Natural killer cell (primary cell): Measurements from ENCODE around the gene USH2A. TPM values are rescaled to one million over a fixed set of nuclear protein-coding genes. Genes with fewer than 3 reads are reported as not detected.

Experiments used
- ATAC-seq, 3 donors: fragments of 150-1000 bp in 2 of 3; fragments of 200-7000 bp in 1 of 3; cut with Tn5 transposase; 1 replicate in 1 of 3; 2 replicates in 2 of 3; pipeline ENCODE4 v1.10.0; 2021; ENCODE audit warnings: mild to moderate bottlenecking in 2 of 3, moderate library complexity in 2 of 3
- DNase-seq, 2 donors: peaks; one replicate each; pipeline versions ENCODE4 v3.0.0 to v3.0.0-alpha.2; 2013 to 2021; ENCODE audit warnings: mixed read lengths in 1 of 2
- H3K27ac ChIP-seq: one replicate; pipeline ENCODE4 v1.5.1; 2013; ENCODE audit warnings: mild to moderate bottlenecking, low read length
- H3K27me3 ChIP-seq: one replicate; pipeline ENCODE4 v1.6.1; 2013; ENCODE audit warnings: low read length; ENCODE audit not compliant: control insufficient read depth, insufficient read depth
- H3K36me3 ChIP-seq: one replicate; pipeline ENCODE4 v1.6.1; 2013; ENCODE audit warnings: low read length; ENCODE audit not compliant: control insufficient read depth, insufficient read depth
- H3K4me1 ChIP-seq: one replicate; pipeline ENCODE4 v1.6.1; 2013; ENCODE audit warnings: low read length; ENCODE audit not compliant: control insufficient read depth, insufficient read depth
- H3K4me3 ChIP-seq: one replicate; pipeline ENCODE4 v1.5.1; 2013; ENCODE audit warnings: low read length
- H3K9me3 ChIP-seq: one replicate; pipeline ENCODE4 v1.6.1; 2013; ENCODE audit warnings: low read length; ENCODE audit not compliant: control insufficient read depth, insufficient read depth
- H3K27ac Mint-ChIP-seq, 2 donors: one replicate each; pipeline ENCODE4 v1.8.0; 2022; ENCODE audit warnings: mild to moderate bottlenecking in 2 of 2, mixed read lengths in 2 of 2, moderate library complexity in 1 of 2
- H3K27me3 Mint-ChIP-seq, 2 donors: one replicate each; pipeline ENCODE4 v1.8.0; 2022; ENCODE audit warnings: low read depth in 2 of 2, mixed read lengths in 2 of 2
- H3K36me3 Mint-ChIP-seq: one replicate; pipeline ENCODE4 v1.8.0; 2022; ENCODE audit warnings: mixed read lengths
- H3K4me1 Mint-ChIP-seq, 2 donors: one replicate each; pipeline ENCODE4 v1.8.0; 2022; ENCODE audit warnings: mixed read lengths in 2 of 2
- H3K4me3 Mint-ChIP-seq: one replicate; pipeline ENCODE4 v1.8.0; 2022; ENCODE audit warnings: mild to moderate bottlenecking, moderate library complexity, mixed read lengths
- H3K9me3 Mint-ChIP-seq, 2 donors: one replicate each; pipeline ENCODE4 v1.8.0; 2022; ENCODE audit warnings: mixed read lengths in 2 of 2
- WGBS: methylation state at CpG from one replicate; pipeline ENCODE4 v1.1.7; 2013; ENCODE audit warnings: missing lambda C conversion rate; ENCODE audit not compliant: insufficient coverage; 5-methylcytosine and 5-hydroxymethylcytosine counted together
- intact Hi-C: fragments of 100-400 bp; cut with micrococcal nuclease; formaldehyde crosslinking; loops from one replicate; pipeline ENCODE4 v1.14.2; 2022
- total RNA-seq, 4 donors: library from RNA; stranded (reverse); fragments of 120-200 nt in 1 of 4; gene quantifications; one replicate each; pipeline versions ENCODE4 v1.2.3 to v1.2.4, GENCODE V29; 2013 to 2022
- TF ChIP-seq, protein P1 (sequence below): fragments of 200-600 bp; IDR thresholded peaks from one replicate; pipeline ENCODE4 v1.8.0; 2022; ENCODE audit warnings: antibody characterized with exemption

The USH2A gene
- total RNA-seq, 3 donors from 2014 or later (not counting 1 experiment from before 2014, with no cell fraction given) = not detected

GRCh38 chr1:216224233-216224632 is 199.0 kb downstream of the USH2A start:
- Mint-ChIP-seq H3K4me1 (peaks cover 0 to 6% of the 10 kb centered on the region in 2 donors), H3K9me3 (peaks cover 12 to 19% of the 10 kb centered on the region in 2 donors), H3K27me3 (no peaks in the 10 kb centered on the region), H3K36me3 (no peaks in the 10 kb centered on the region), H3K27ac (no peak overlapping the region), H3K4me3 (no peak overlapping the region)
- ATAC-seq (no peak), DNase-seq (no peak)
- Histone ChIP-seq H3K4me3 (no peak overlapping the region), H3K27me3 (no peaks in the 10 kb centered on the region), H3K4me1 (no peaks in the 10 kb centered on the region), H3K9me3 (no peaks in the 10 kb centered on the region), H3K36me3 (no peaks in the 10 kb centered on the region), H3K27ac (no peak overlapping the region)
- intact Hi-C loops = no loop called here
- TF ChIP-seq, protein P1, sequence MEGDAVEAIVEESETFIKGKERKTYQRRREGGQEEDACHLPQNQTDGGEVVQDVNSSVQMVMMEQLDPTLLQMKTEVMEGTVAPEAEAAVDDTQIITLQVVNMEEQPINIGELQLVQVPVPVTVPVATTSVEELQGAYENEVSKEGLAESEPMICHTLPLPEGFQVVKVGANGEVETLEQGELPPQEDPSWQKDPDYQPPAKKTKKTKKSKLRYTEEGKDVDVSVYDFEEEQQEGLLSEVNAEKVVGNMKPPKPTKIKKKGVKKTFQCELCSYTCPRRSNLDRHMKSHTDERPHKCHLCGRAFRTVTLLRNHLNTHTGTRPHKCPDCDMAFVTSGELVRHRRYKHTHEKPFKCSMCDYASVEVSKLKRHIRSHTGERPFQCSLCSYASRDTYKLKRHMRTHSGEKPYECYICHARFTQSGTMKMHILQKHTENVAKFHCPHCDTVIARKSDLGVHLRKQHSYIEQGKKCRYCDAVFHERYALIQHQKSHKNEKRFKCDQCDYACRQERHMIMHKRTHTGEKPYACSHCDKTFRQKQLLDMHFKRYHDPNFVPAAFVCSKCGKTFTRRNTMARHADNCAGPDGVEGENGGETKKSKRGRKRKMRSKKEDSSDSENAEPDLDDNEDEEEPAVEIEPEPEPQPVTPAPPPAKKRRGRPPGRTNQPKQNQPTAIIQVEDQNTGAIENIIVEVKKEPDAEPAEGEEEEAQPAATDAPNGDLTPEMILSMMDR = no peak
- 100% methylated on average over 1 of the region's 1 CpG for WGBS

- WGBS = 75% methylated on average over 4 of the region's 4 CpGs
- H3K27me3 Mint-ChIP-seq = no peaks in the 10 kb centered on the region
- Histone ChIP-seq H3K27ac (no peak overlapping the region), H3K4me3 (no peak overlapping the region), H3K36me3 (no peaks in the 10 kb centered on the region), H3K4me1 (no peaks in the 10 kb centered on the region), H3K27me3 (no peaks in the 10 kb centered on the region), H3K9me3 (no peaks in the 10 kb centered on the region)
- H3K36me3 Mint-ChIP-seq = no peaks in the 10 kb centered on the region
- no peak overlapping the region for H3K27ac Mint-ChIP-seq
- intact Hi-C loops = no loop called here
- TF ChIP-seq, protein P1 = no peak
- DNase-seq (no peak), ATAC-seq (no peak)
- H3K4me1 Mint-ChIP-seq = peaks cover 0 to 6% of the 10 kb centered on the region in 2 donors
- H3K4me3 Mint-ChIP-seq = no peak overlapping the region
- H3K9me3 Mint-ChIP-seq = peaks cover 12 to 19% of the 10 kb centered on the region in 2 donors
These were observed 199.8 kb downstream of the USH2A start for GRCh38 chr1:216223486-216223885.

GRCh38 chr1:216222288-216222687 is 201.0 kb downstream of the USH2A start:
- Histone ChIP-seq H3K4me3 (no peak overlapping the region), H3K9me3 (no peaks in the 10 kb centered on the region), H3K27me3 (no peaks in the 10 kb centered on the region), H3K36me3 (no peaks in the 10 kb centered on the region), H3K4me1 (no peaks in the 10 kb centered on the region), H3K27ac (no peak overlapping the region)
- intact Hi-C loops = no loop called here
- Mint-ChIP-seq H3K27me3 (no peaks in the 10 kb centered on the region), H3K4me1 (peaks cover 0 to 6% of the 10 kb centered on the region in 2 donors), H3K36me3 (no peaks in the 10 kb centered on the region), H3K9me3 (peaks cover 6 to 10% of the 10 kb centered on the region in 2 donors), H3K27ac (no peak overlapping the region), H3K4me3 (no peak overlapping the region)
- DNase-seq (no peak), ATAC-seq (no peak)
- TF ChIP-seq, protein P1 = no peak
- WGBS = 98% methylated on average over 1 of the region's 2 CpGs

GRCh38 chr1:216221260-216221700 is 202.0 kb downstream of the USH2A start:
- no peak for ATAC-seq
- Mint-ChIP-seq H3K4me3 (peak overlapping the region; percentile 55), H3K9me3 (peaks cover 2 to 5% of the 10 kb centered on the region in 2 donors), H3K36me3 (no peaks in the 10 kb centered on the region), H3K4me1 (peaks cover 0 to 6% of the 10 kb centered on the region in 2 donors), H3K27ac (no peak overlapping the region), H3K27me3 (no peaks in the 10 kb centered on the region)
- Histone ChIP-seq H3K27ac (no peak overlapping the region), H3K27me3 (no peaks in the 10 kb centered on the region), H3K9me3 (no peaks in the 10 kb centered on the region), H3K36me3 (no peaks in the 10 kb centered on the region), H3K4me3 (no peak overlapping the region), H3K4me1 (no peaks in the 10 kb centered on the region)
- TF ChIP-seq, protein P1 = no peak
- 4% methylated on average over 6 of the region's 6 CpGs for WGBS
- DNase-seq = no peak
- intact Hi-C loops = no loop called here
